Measurements from ENCODE around the gene STOX2.

The STOX2 gene

GRCh38 chr4:183968931-183969330, 63.8 kb downstream of the STOX2 start:
- DNase-seq (ENCODE audit: insufficient read length, low spot score) (no peak), FAIRE-seq (no peak)
- no peak for TF ChIP-seq CTCF (IDR thresholded peaks at IDR 0.05; ENCODE audit: insufficient read depth, missing control alignments)

GRCh38 chr4:183969596-183969995, 64.5 kb downstream of the STOX2 start:
- FAIRE-seq (no peak), DNase-seq (ENCODE audit: insufficient read length, low spot score) (no peak)
- no peak for TF ChIP-seq CTCF (IDR thresholded peaks at IDR 0.05; ENCODE audit: insufficient read depth, missing control alignments)

GRCh38 chr4:183971929-183972490, 66.9 kb downstream of the STOX2 start:
- DNase-seq (ENCODE audit: insufficient read length, low spot score), result no peak
- no peak for TF ChIP-seq CTCF (IDR thresholded peaks at IDR 0.05; ENCODE audit: insufficient read depth, missing control alignments)
- no peak for FAIRE-seq

- no peak for TF ChIP-seq CTCF (IDR thresholded peaks at IDR 0.05; ENCODE audit: insufficient read depth, missing control alignments)
- DNase-seq (ENCODE audit: insufficient read length, low spot score) (no peak), FAIRE-seq (no peak)
Measured at GRCh38 chr4:183977707-183978106, 72.6 kb downstream of the STOX2 start.

GRCh38 chr4:183984566-183984965, 79.5 kb downstream of the STOX2 start:
- no peak for FAIRE-seq
- no peak for DNase-seq (ENCODE audit: insufficient read length, low spot score)
- TF ChIP-seq CTCF (IDR thresholded peaks at IDR 0.05; ENCODE audit: insufficient read depth, missing control alignments), result no peak

GRCh38 chr4:183985786-183986185, 80.7 kb downstream of the STOX2 start:
- TF ChIP-seq CTCF (IDR thresholded peaks at IDR 0.05; ENCODE audit: insufficient read depth, missing control alignments), result no peak
- FAIRE-seq (no peak), DNase-seq (ENCODE audit: insufficient read length, low spot score) (no peak)

- no peak for TF ChIP-seq CTCF (IDR thresholded peaks at IDR 0.05; ENCODE audit: insufficient read depth, missing control alignments)
- FAIRE-seq (no peak), DNase-seq (ENCODE audit: insufficient read length, low spot score) (no peak)
Measured at GRCh38 chr4:183986291-183986970, 81.3 kb downstream of the STOX2 start.

Measured in D721Med (cell line).